ENCODE measurements around the gene IBA57. TPM values are rescaled to one million over a fixed set of nuclear protein-coding genes. Genes with fewer than 3 reads are reported as not detected.

IBA57 gene
- total and polyA plus RNA-seq, 2 of the 8 experiments (the other 6 are each of a cell fraction or from before 2014, with no cell fraction given), result 2.6 to 5.9 TPM

DNA sequence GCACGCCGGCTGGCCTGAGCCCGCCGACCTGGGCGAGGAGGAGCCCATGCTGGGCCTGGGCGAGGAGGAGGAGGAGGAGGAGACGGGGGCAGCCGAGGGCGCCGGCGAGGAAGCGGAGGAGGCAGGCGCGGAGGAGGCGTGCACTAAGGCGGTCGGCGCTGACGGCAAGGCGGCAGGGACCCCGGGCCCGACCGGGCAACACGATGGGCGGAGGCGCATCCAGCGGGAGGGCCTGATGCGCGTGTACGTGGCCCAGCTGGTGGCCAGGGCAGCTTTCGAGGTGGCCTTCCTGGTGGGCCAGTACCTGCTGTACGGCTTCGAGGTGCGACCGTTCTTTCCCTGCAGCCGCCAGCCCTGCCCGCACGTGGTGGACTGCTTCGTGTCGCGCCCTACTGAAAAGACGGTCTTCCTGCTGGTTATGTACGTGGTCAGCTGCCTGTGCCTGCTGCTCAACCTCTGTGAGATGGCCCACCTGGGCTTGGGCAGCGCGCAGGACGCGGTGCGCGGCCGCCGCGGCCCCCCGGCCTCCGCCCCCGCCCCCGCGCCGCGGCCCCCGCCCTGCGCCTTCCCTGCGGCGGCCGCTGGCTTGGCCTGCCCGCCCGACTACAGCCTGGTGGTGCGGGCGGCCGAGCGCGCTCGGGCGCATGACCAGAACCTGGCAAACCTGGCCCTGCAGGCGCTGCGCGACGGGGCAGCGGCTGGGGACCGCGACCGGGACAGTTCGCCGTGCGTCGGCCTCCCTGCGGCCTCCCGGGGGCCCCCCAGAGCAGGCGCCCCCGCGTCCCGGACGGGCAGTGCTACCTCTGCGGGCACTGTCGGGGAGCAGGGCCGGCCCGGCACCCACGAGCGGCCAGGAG lies 7.2 kb upstream of the IBA57 start:
- H2AK5ac ChIP-seq (ENCODE audit: low read depth, low read length), result no peak overlapping the region
- H3K36me3 ChIP-seq (ENCODE audit: control insufficient read depth in 2 of 4, insufficient read depth in 4 of 4, low read length in 3 of 4), result no peaks in the 10 kb centered on the region
- H3K79me2 ChIP-seq (ENCODE audit: control insufficient read depth in 1 of 2, insufficient read depth in 2 of 2, low read length in 2 of 2), result no peaks in the 10 kb centered on the region
- no peak overlapping the region for H3K23ac ChIP-seq (ENCODE audit: insufficient read length)
- no peaks in the 10 kb centered on the region for H3K9me3 ChIP-seq (ENCODE audit: insufficient read depth in 2 of 2, low read depth in 1 of 2, low read length in 1 of 2)
- ChIA-PET POLR2A (ENCODE audit: partially characterized antibody) (interaction anchor here (2.3 kb wide), 1 partner anchor 18 kb away, joined by 7 read pairs; the partner anchor contains the start of gene GUK1), CTCF (ENCODE audit: partially characterized antibody) (interaction anchor here (1.2 to 1.3 kb wide), 2 partner anchors 55 to 153 kb away, joined by 3 to 4 read pairs; no protein-coding TSS in a partner anchor)
- no peaks in the 10 kb centered on the region for H3K23me2 ChIP-seq (ENCODE audit: low read depth, low read length)
- H3K27ac ChIP-seq (ENCODE audit: low read depth, low read length), result no peak overlapping the region
- H2BK15ac ChIP-seq (ENCODE audit: low read length), result no peak overlapping the region
- TF ChIP-seq ZNF274 (IDR thresholded peaks at IDR 0.05; ENCODE audit: borderline replicate concordance, extremely low read depth, low read length) (no peak), GABPA (IDR thresholded peaks at IDR 0.05; ENCODE audit: borderline replicate concordance, insufficient read depth, low read length) (0 out of 2 replicates have a peak, but pooled peaks have one; percentile 21), HDAC6 (IDR thresholded peaks at IDR 0.05; ENCODE audit: low read depth, low read length) (no peak), BCL11A (IDR thresholded peaks at IDR 0.05; ENCODE audit: low read depth in 2 of 2, low read length in 2 of 2) (no peak), RXRA (IDR thresholded peaks at IDR 0.05; ENCODE audit: insufficient read depth, low read depth, low read length) (no peak), NANOG (IDR thresholded peaks at IDR 0.05; ENCODE audit: insufficient read depth, low read depth, low read length, poor library complexity, severe bottlenecking) (no peak), SP1 (IDR thresholded peaks at IDR 0.05; ENCODE audit: low read depth, low read length) (no peak)
- TF ChIP-seq, protein P1, sequence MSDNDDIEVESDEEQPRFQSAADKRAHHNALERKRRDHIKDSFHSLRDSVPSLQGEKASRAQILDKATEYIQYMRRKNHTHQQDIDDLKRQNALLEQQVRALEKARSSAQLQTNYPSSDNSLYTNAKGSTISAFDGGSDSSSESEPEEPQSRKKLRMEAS (IDR thresholded peaks at IDR 0.05), result peak; percentile 45; the same call in 1 of the 2 replicates
- TF ChIP-seq, protein P2, sequence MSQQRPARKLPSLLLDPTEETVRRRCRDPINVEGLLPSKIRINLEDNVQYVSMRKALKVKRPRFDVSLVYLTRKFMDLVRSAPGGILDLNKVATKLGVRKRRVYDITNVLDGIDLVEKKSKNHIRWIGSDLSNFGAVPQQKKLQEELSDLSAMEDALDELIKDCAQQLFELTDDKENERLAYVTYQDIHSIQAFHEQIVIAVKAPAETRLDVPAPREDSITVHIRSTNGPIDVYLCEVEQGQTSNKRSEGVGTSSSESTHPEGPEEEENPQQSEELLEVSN (IDR thresholded peaks at IDR 0.05), result peak; percentile 33; the same call in 1 of the 2 replicates
- peak overlapping the region; percentile 79; the same call in 1 of the 2 replicates for H4K8ac ChIP-seq (ENCODE audit: extremely low read depth, insufficient read depth, low read length)
- no peak overlapping the region for H3K56ac ChIP-seq (replicated peaks; ENCODE audit: insufficient read length, low read depth, low read length)
- H3K14ac ChIP-seq (ENCODE audit: insufficient read length), result no peak overlapping the region
- WGBS, 2 experiments (ENCODE audit: extremely low coverage in 1 of 2, insufficient coverage in 1 of 2, insufficient read length in 1 of 2, insufficient replicate concordance in 2 of 2, low coverage in 1 of 2, low lambda C conversion rate in 2 of 2, missing lambda C conversion rate in 1 of 2), result 90% methylated on average over 57 of the region's 98 CpGs; no CpG with 5 or more reads in 1 of the 2 experiments
- no peak overlapping the region for H2BK5ac ChIP-seq (ENCODE audit: low read depth, low read length)
- peak overlapping the region; percentile 65 for H4K91ac ChIP-seq (replicated peaks; ENCODE audit: insufficient read length, low read length)
- no peak overlapping the region for H3K9ac ChIP-seq (replicated peaks in 1 of 4; ENCODE audit: extremely low read depth in 1 of 4, low read depth in 3 of 4, low read length in 3 of 4)
- FAIRE-seq (no peak), DNase-seq (ENCODE audit: low read depth in 1 of 2, low spot score in 2 of 2) (no peak)
- peaks cover 1 to 3% of the 10 kb centered on the region in 2 experiments for H4K20me1 ChIP-seq (replicated peaks in 1 of 2; ENCODE audit: control insufficient read depth in 1 of 2, insufficient read depth in 2 of 2, low read length in 2 of 2)
- H2BK20ac ChIP-seq (ENCODE audit: low read length), result no peak overlapping the region
- H3K18ac ChIP-seq (ENCODE audit: extremely low read depth, low read length), result no peak overlapping the region
- H2AFZ ChIP-seq (ENCODE audit: low read length), result no peak overlapping the region
- no peak overlapping the region for H4K5ac ChIP-seq (ENCODE audit: insufficient read length, low read depth, low read length)
- H3K4ac ChIP-seq (replicated peaks; ENCODE audit: insufficient read length, low read depth, low read length), result no peak overlapping the region
- 0 out of 2 replicates have a peak, but pooled peaks cover 2% of the 10 kb centered on the region for H3K79me1 ChIP-seq (ENCODE audit: low read depth, low read length)
- peaks cover 0 to 5% (median 1%) of the 10 kb centered on the region in 4 experiments; a peak in 4 of 7 replicates for H3K27me3 ChIP-seq (replicated peaks in 1 of 4; ENCODE audit: control insufficient read depth in 3 of 4, extremely low read depth in 1 of 4, insufficient read depth in 3 of 4, low read length in 3 of 4)
- no peak overlapping the region for H2BK120ac ChIP-seq (replicated peaks; ENCODE audit: low read depth, low read length)
- peaks cover 0 to 9% (median 6%) of the 10 kb centered on the region in 4 experiments; a peak in 6 of 7 replicates for H3K4me1 ChIP-seq (replicated peaks in 1 of 4; ENCODE audit: control insufficient read depth in 3 of 4, insufficient read depth in 4 of 4, low read length in 3 of 4)
- H3K4me2 ChIP-seq (ENCODE audit: insufficient read depth in 1 of 2, low read depth in 2 of 2, low read length in 2 of 2), result peak overlapping the region in 1 of 2 experiments; percentile 13; a peak in 1 of 4 replicates
- H3K4me3 ChIP-seq (ENCODE audit: extremely low read depth in 1 of 4, insufficient read depth in 2 of 4, low read depth in 3 of 4, low read length in 4 of 4), result no peak overlapping the region
- H2BK12ac ChIP-seq (ENCODE audit: low read depth, low read length), result no peak overlapping the region
